MCF 10A (cell line): ENCODE results near the gene CA9. TPM values are rescaled to one million over a fixed set of nuclear protein-coding genes. Genes with fewer than 3 reads are reported as not detected.

Experiments
- BruUV-seq: library from RNA; stranded (reverse); fragments of 400-500 nt; replicated peaks from 2 replicates; lab custom pipeline; 2021; lab: Mats Ljungman, UMichigan
- CTCF ChIA-PET: fragments of 300-600 bp; sonication (Branson Sonifier 250); formaldehyde crosslinking; extraction: SDS; loops from one replicate; lab custom pipeline; 2021; ENCODE audit warnings: antibody characterized with exemption, inconsistent platforms; lab: Yijun Ruan, JAX
- POLR2A ChIA-PET: fragments of 300-600, 350-650 bp; sonication (Branson Sonifier 250); formaldehyde crosslinking; extraction: SDS; loops from one replicate; lab custom pipeline; 2020; ENCODE audit warnings: antibody characterized with exemption, inconsistent platforms; lab: Yijun Ruan, JAX
- DNase-seq: peaks from one replicate; pipeline ENCODE4 v3.0.0-alpha.2; 2018; ENCODE audit not compliant: unreplicated experiment
- H3K27ac Mint-ChIP-seq: one replicate; pipeline ENCODE4 v1.8.0; 2022; ENCODE audit warnings: mild to moderate bottlenecking, low read depth, mixed read lengths; ENCODE audit not compliant: unreplicated experiment
- H3K27me3 Mint-ChIP-seq: one replicate; pipeline ENCODE4 v1.8.0; 2022; ENCODE audit warnings: mixed read lengths; ENCODE audit not compliant: insufficient read depth, unreplicated experiment
- H3K36me3 Mint-ChIP-seq: one replicate; pipeline ENCODE4 v1.8.0; 2022; ENCODE audit warnings: mild to moderate bottlenecking, moderate library complexity, mixed read lengths; ENCODE audit not compliant: insufficient read depth, unreplicated experiment
- H3K4me1 Mint-ChIP-seq: one replicate; pipeline ENCODE4 v1.8.0; 2022; ENCODE audit warnings: mixed read lengths; ENCODE audit not compliant: insufficient read depth, unreplicated experiment
- H3K4me3 Mint-ChIP-seq: one replicate; pipeline ENCODE4 v1.8.0; 2022; ENCODE audit warnings: mild to moderate bottlenecking, moderate library complexity, mixed read lengths; ENCODE audit not compliant: unreplicated experiment
- H3K9me3 Mint-ChIP-seq: one replicate; pipeline ENCODE4 v1.8.0; 2022; ENCODE audit warnings: mixed read lengths; ENCODE audit not compliant: unreplicated experiment
- CTCF ChIP-seq: fragments of 200-600 bp; IDR thresholded peaks from one replicate; pipeline ENCODE4 v1.8.0; 2022; ENCODE audit warnings: antibody characterized with exemption, mild to moderate bottlenecking; ENCODE audit not compliant: unreplicated experiment
- intact Hi-C: fragments of 100-400 bp; cut with micrococcal nuclease; formaldehyde crosslinking; loops from 2 replicates; pipeline ENCODE4 v1.14.1; 2022
- total RNA-seq: library from RNA; stranded (reverse); gene quantifications from 2 replicates; pipeline ENCODE4 v1.2.3, GENCODE V29; 2022

The CA9 gene
- total RNA-seq, 1 experiment from 2014 or later, result not detected

GRCh38 chr9:35700031-35700430, 26.3 kb downstream of the CA9 start:
- ChIA-PET POLR2A (interaction anchor here (1.3 to 1.5 kb wide), 2 partner anchors 8 to 22 kb away, joined by 3 to 5 read pairs; no protein-coding TSS in a partner anchor), CTCF (interaction anchor here (1.9 kb wide), 1 partner anchor 17 kb away, joined by 6 read pairs; no protein-coding TSS in a partner anchor)
- H3K27ac Mint-ChIP-seq, result no peak overlapping the region
- no peak overlapping the region for H3K4me3 Mint-ChIP-seq
- no peak for TF ChIP-seq CTCF
- peaks cover 24% of the 10 kb centered on the region for H3K36me3 Mint-ChIP-seq
- no peaks in the 10 kb centered on the region for H3K4me1 Mint-ChIP-seq
- no peak for DNase-seq
- H3K27me3 Mint-ChIP-seq, result no peaks in the 10 kb centered on the region
- intact Hi-C loops, result no loop called here
- BruUV-seq, result no TSS peak
- no peaks in the 10 kb centered on the region for H3K9me3 Mint-ChIP-seq

GRCh38 chr9:35700942-35701341, 27.2 kb downstream of the CA9 start:
- Mint-ChIP-seq H3K27ac (no peak overlapping the region), H3K36me3 (peaks cover 33% of the 10 kb centered on the region), H3K27me3 (no peaks in the 10 kb centered on the region), H3K9me3 (no peaks in the 10 kb centered on the region), H3K4me3 (no peak overlapping the region), H3K4me1 (no peaks in the 10 kb centered on the region)
- no peak for TF ChIP-seq CTCF
- ChIA-PET POLR2A (interaction anchor here (1.1 to 1.5 kb wide), 3 partner anchors 9 to 35 kb away, joined by 3 to 5 read pairs (median 3); no protein-coding TSS in a partner anchor), CTCF (interaction anchor here (0.6 to 1.9 kb wide), 4 partner anchors 16 to 54 kb away, joined by 3 to 6 read pairs (median 4); no protein-coding TSS in a partner anchor)
- no peak for DNase-seq
- no TSS peak for BruUV-seq
- intact Hi-C loops, result no loop called here

- TF ChIP-seq CTCF, result no peak
- intact Hi-C loops, result no loop called here
- H3K4me3 Mint-ChIP-seq, result no peak overlapping the region
- H3K27me3 Mint-ChIP-seq, result no peaks in the 10 kb centered on the region
- CTCF ChIA-PET, result interaction anchor here (0.7 kb wide), 1 partner anchor 27 kb away, joined by 3 read pairs; no protein-coding TSS in a partner anchor
- DNase-seq, result no peak
- peaks cover 32% of the 10 kb centered on the region for H3K36me3 Mint-ChIP-seq
- H3K4me1 Mint-ChIP-seq, result no peaks in the 10 kb centered on the region
- BruUV-seq, result no TSS peak
- no peaks in the 10 kb centered on the region for H3K9me3 Mint-ChIP-seq
- POLR2A ChIA-PET, result no interaction called here
- no peak overlapping the region for H3K27ac Mint-ChIP-seq
Measured at GRCh38 chr9:35702696-35703095, 29.0 kb downstream of the CA9 start.

- TSS peak; percentile 39 for BruUV-seq
- Mint-ChIP-seq H3K36me3 (peaks cover 41% of the 10 kb centered on the region), H3K4me1 (no peaks in the 10 kb centered on the region), H3K4me3 (no peak overlapping the region), H3K9me3 (no peaks in the 10 kb centered on the region), H3K27me3 (no peaks in the 10 kb centered on the region), H3K27ac (no peak overlapping the region)
- POLR2A ChIA-PET, result interaction anchor here (0.6 to 1.2 kb wide), 2 partner anchors 13 to 31 kb away, joined by 3 read pairs; no protein-coding TSS in a partner anchor
- intact Hi-C loops, result no loop called here
- CTCF ChIA-PET, result interaction anchor here (0.5 to 12.5 kb wide), 2 partner anchors 10 to 121 kb away, joined by 3 to 155 read pairs; no protein-coding TSS in a partner anchor
- no peak for TF ChIP-seq CTCF
- no peak for DNase-seq
Measured at GRCh38 chr9:35703906-35704672, 30.4 kb downstream of the CA9 start.
